ENCODE data around the gene KLRC3. TPM values are rescaled to one million over a fixed set of nuclear protein-coding genes. Genes with fewer than 3 reads are reported as not detected.
A peak's percentile ranks its signal among the peaks of the same experiment; 100 is the strongest.
"Not testable (repeated sequence)": the region's sequence is repeated elsewhere in the genome, so short reads cannot be mapped to it uniquely, and the experiment has no call there.

The KLRC3 gene
- total RNA-seq (2014; rRNA removed; shearing (Covaris generic)): 3.8 and 4.6 TPM in 2 replicates

- DNase-seq (ENCODE audit: low read depth): peak; percentile 60
Measured at GRCh38 chr12:10420334-10420733, at the start of gene KLRC3. TSS of gene KLRC3 (minus strand) at chr12:10420595. CDS start at chr12:10420550, 45 bp downstream.

GRCh38 chr12:10469701-10470100, 49.3 kb upstream of the KLRC3 start:
- no peak for DNase-seq (ENCODE audit: low read depth)

- no peak for DNase-seq (ENCODE audit: low read depth)
Measured at GRCh38 chr12:10466311-10466710, 45.9 kb upstream of the KLRC3 start.

GRCh38 chr12:10457760-10458159, 37.4 kb upstream of the KLRC3 start:
- DNase-seq (ENCODE audit: low read depth): no peak

- DNase-seq (ENCODE audit: low read depth): no peak
Measured at GRCh38 chr12:10456856-10457255, 36.5 kb upstream of the KLRC3 start.

GRCh38 chr12:10455766-10456165, 35.4 kb upstream of the KLRC3 start:
- DNase-seq (ENCODE audit: low read depth): no peak

GRCh38 chr12:10454531-10454930, 34.1 kb upstream of the KLRC3 start:
- no peak for DNase-seq (ENCODE audit: low read depth)

- no peak for DNase-seq (ENCODE audit: low read depth)
Measured at GRCh38 chr12:10453156-10453555, 32.8 kb upstream of the KLRC3 start, which contains the start of gene KLRC1. TSS of gene KLRC1 (minus strand) at chr12:10453377. CDS start at chr12:10451156, 2,221 bp downstream.

GRCh38 chr12:10448236-10448635, 27.8 kb upstream of the KLRC3 start:
- DNase-seq (ENCODE audit: low read depth): no peak

- peak; percentile 60 for DNase-seq (ENCODE audit: low read depth)
Measured at GRCh38 chr12:10446052-10446451, 25.7 kb upstream of the KLRC3 start.

GRCh38 chr12:10441144-10441543, 20.7 kb upstream of the KLRC3 start:
- DNase-seq (ENCODE audit: low read depth): not testable (repeated sequence)

GRCh38 chr12:10439608-10440274, 19.3 kb upstream of the KLRC3 start:
- peak; percentile 12 for DNase-seq (ENCODE audit: low read depth)

- DNase-seq (ENCODE audit: low read depth): not testable (repeated sequence)
Measured at GRCh38 chr12:10437601-10438000, 17.2 kb upstream of the KLRC3 start.

- peak; percentile 86 for DNase-seq (ENCODE audit: low read depth)
Measured at GRCh38 chr12:10435816-10436215, 15.4 kb upstream of the KLRC3 start, which contains the start of gene KLRC2. TSS of gene KLRC2 (minus strand) at chr12:10436010. CDS start at chr12:10435986, 24 bp downstream.

GRCh38 chr12:10430623-10431022, 10.2 kb upstream of the KLRC3 start:
- DNase-seq (ENCODE audit: low read depth): peak; percentile 72

- not testable (repeated sequence) for DNase-seq (ENCODE audit: low read depth)
Measured at GRCh38 chr12:10425938-10426337, 5.5 kb upstream of the KLRC3 start.

- DNase-seq (ENCODE audit: low read depth): not testable (repeated sequence)
Measured at GRCh38 chr12:10424260-10424899, 4.0 kb upstream of the KLRC3 start.

- DNase-seq (ENCODE audit: low read depth): not testable (repeated sequence)
Measured at GRCh38 chr12:10422159-10422558, 1.8 kb upstream of the KLRC3 start.

- peak; percentile 50 for DNase-seq (ENCODE audit: low read depth)
Measured at GRCh38 chr12:10409392-10409791, 11.0 kb downstream of the KLRC3 start, which contains the start of gene KLRC4. TSS of gene KLRC4 (minus strand) at chr12:10409757. CDS start at chr12:10409575, 182 bp downstream.

GRCh38 chr12:10408842-10409241, 11.6 kb downstream of the KLRC3 start:
- no peak for DNase-seq (ENCODE audit: low read depth)

GRCh38 chr12:10406725-10407124, 13.7 kb downstream of the KLRC3 start:
- no peak for DNase-seq (ENCODE audit: low read depth)

- no peak for DNase-seq (ENCODE audit: low read depth)
Measured at GRCh38 chr12:10405294-10405693, 15.1 kb downstream of the KLRC3 start.

- no peak for DNase-seq (ENCODE audit: low read depth)
Measured at GRCh38 chr12:10404798-10405197, 15.6 kb downstream of the KLRC3 start.
